HEK293 (cell line): Measurements from ENCODE around the gene DCTN5.

ENCODE experiments used
- CTCF ChIA-PET: fragments of 350-600 bp; formaldehyde crosslinking; extraction: SDS; loops from one replicate; lab custom pipeline; 2021; ENCODE audit warnings: antibody characterized with exemption; lab: Yijun Ruan, JAX
- POLR2A ChIA-PET: fragments of 300-600 bp; formaldehyde crosslinking; extraction: SDS; loops from one replicate; lab custom pipeline; 2020; ENCODE audit warnings: antibody characterized with exemption, inconsistent platforms; lab: Yijun Ruan, JAX
- H3K27ac ChIP-seq: fragments of 200-500 bp; sonication (Bioruptor generic); 2 replicates; pipeline ENCODE4 v1.5.1; 2014; ENCODE audit warnings: low read depth, low read length, control low read depth, inconsistent platforms; ENCODE audit errors: extremely low read depth
- H3K36me3 ChIP-seq, 2 experiments: fragments of 200-500 bp in 1 of 2; sonication (Bioruptor generic) in 1 of 2; 1 replicate in 1 of 2; 2 replicates in 1 of 2; pipeline ENCODE4 v1.5.1; 2014 to 2017; ENCODE audit warnings: inconsistent platforms in 2 of 2, low read length in 2 of 2; ENCODE audit not compliant: control insufficient read depth in 2 of 2, insufficient read depth in 1 of 2
- H3K4me1 ChIP-seq: fragments of 200-500 bp; sonication (Bioruptor generic); 2 replicates; pipeline ENCODE4 v1.5.1; 2014; ENCODE audit warnings: mild to moderate bottlenecking, low read length, inconsistent platforms; ENCODE audit not compliant: control insufficient read depth, insufficient read depth
- H3K4me3 ChIP-seq: 2 replicates; pipeline ENCODE4 v1.5.1; 2011; ENCODE audit warnings: low read depth, mild to moderate bottlenecking, control low read depth, low read length, moderate library complexity
- H3K9me3 ChIP-seq: fragments of 200-500 bp; sonication (Bioruptor generic); 2 replicates; pipeline ENCODE4 v1.5.1; 2014; ENCODE audit warnings: low read depth, low read length, inconsistent platforms; ENCODE audit not compliant: control insufficient read depth, insufficient read depth
- BCL11A ChIP-seq: fragments of 450-650 bp; formaldehyde crosslinking; IDR thresholded peaks from 2 replicates; pipeline ENCODE4 v1.5.1; 2016; ENCODE audit warnings: low read depth, missing biosample characterization, missing genetic modification characterization
- FEZF1 ChIP-seq: fragments of 450-650 bp; formaldehyde crosslinking; IDR thresholded peaks from 2 replicates; pipeline ENCODE4 v1.5.1; 2016; ENCODE audit warnings: missing biosample characterization, missing genetic modification characterization
- GLI4 ChIP-seq: fragments of 450-650 bp; formaldehyde crosslinking; IDR thresholded peaks from 2 replicates; pipeline ENCODE4 v1.5.1; 2016; ENCODE audit warnings: missing biosample characterization, missing genetic modification characterization
- HIC1 ChIP-seq: fragments of 450-650 bp; formaldehyde crosslinking; IDR thresholded peaks from 2 replicates; pipeline ENCODE4 v1.5.1; 2016; ENCODE audit warnings: missing biosample characterization, missing genetic modification characterization
- KLF8 ChIP-seq: fragments of 450-650 bp; formaldehyde crosslinking; IDR thresholded peaks from 2 replicates; pipeline ENCODE4 v1.5.1; 2016; ENCODE audit warnings: missing biosample characterization, missing genetic modification characterization
- OVOL3 ChIP-seq: fragments of 450-650 bp; formaldehyde crosslinking; IDR thresholded peaks from 2 replicates; pipeline ENCODE4 v1.5.1; 2016; ENCODE audit warnings: missing biosample characterization, missing genetic modification characterization
- REPIN1 ChIP-seq: fragments of 450-650 bp; formaldehyde crosslinking; IDR thresholded peaks from 2 replicates; pipeline ENCODE4 v1.5.1; 2017; ENCODE audit warnings: missing biosample characterization, missing genetic modification characterization, low read depth
- SCRT1 ChIP-seq: fragments of 450-650 bp; formaldehyde crosslinking; IDR thresholded peaks from 2 replicates; pipeline ENCODE4 v1.5.1; 2016; ENCODE audit warnings: missing biosample characterization, missing genetic modification characterization, borderline replicate concordance
- SP2 ChIP-seq: fragments of 450-650 bp; formaldehyde crosslinking; IDR thresholded peaks from 2 replicates; pipeline ENCODE4 v1.5.1; 2016; ENCODE audit warnings: missing biosample characterization, missing genetic modification characterization
- ZBTB48 ChIP-seq: fragments of 450-650 bp; formaldehyde crosslinking; IDR thresholded peaks from 2 replicates; pipeline ENCODE4 v1.5.1; 2016; ENCODE audit warnings: missing biosample characterization, missing genetic modification characterization
- ZNF16 ChIP-seq: fragments of 450-650 bp; formaldehyde crosslinking; IDR thresholded peaks from 2 replicates; pipeline ENCODE4 v1.5.1; 2016; ENCODE audit warnings: low read depth, missing biosample characterization, missing genetic modification characterization
- ZNF18 ChIP-seq: fragments of 450-650 bp; formaldehyde crosslinking; IDR thresholded peaks from 2 replicates; pipeline ENCODE4 v1.5.1; 2016; ENCODE audit warnings: missing biosample characterization, missing genetic modification characterization
- ZNF248 ChIP-seq: fragments of 450-650 bp; formaldehyde crosslinking; IDR thresholded peaks from 2 replicates; pipeline ENCODE4 v1.5.1; 2017; ENCODE audit warnings: missing biosample characterization, missing genetic modification characterization
- ZNF26 ChIP-seq: fragments of 450-650 bp; formaldehyde crosslinking; IDR thresholded peaks from 2 replicates; pipeline ENCODE4 v1.5.1; 2016; ENCODE audit warnings: missing biosample characterization, missing genetic modification characterization
- ZNF449 ChIP-seq: fragments of 450-650 bp; formaldehyde crosslinking; IDR thresholded peaks from 2 replicates; pipeline ENCODE4 v1.5.1; 2017; ENCODE audit warnings: missing biosample characterization, mild to moderate bottlenecking, missing genetic modification characterization, moderate library complexity
- ZNF510 ChIP-seq: fragments of 450-650 bp; formaldehyde crosslinking; IDR thresholded peaks from 2 replicates; pipeline ENCODE4 v1.5.1; 2018; ENCODE audit warnings: mild to moderate bottlenecking, missing genetic modification characterization, missing biosample characterization; ENCODE audit not compliant: insufficient replicate concordance
- ZNF555 ChIP-seq: fragments of 450-650 bp; formaldehyde crosslinking; conservative IDR thresholded peaks from 2 replicates; pipeline ENCODE4 v1.5.1; 2017; ENCODE audit warnings: missing biosample characterization, mild to moderate bottlenecking, missing genetic modification characterization, inconsistent platforms
- ZNF561 ChIP-seq: fragments of 450-650 bp; IDR thresholded peaks from 2 replicates; pipeline ENCODE4 v1.5.1; 2018; ENCODE audit warnings: missing biosample characterization, missing genetic modification characterization, borderline replicate concordance
- ZNF596 ChIP-seq: fragments of 450-650 bp; IDR thresholded peaks from 2 replicates; pipeline ENCODE4 v1.5.0; 2018; ENCODE audit warnings: missing biosample characterization, mild to moderate bottlenecking, missing genetic modification characterization, moderate library complexity
- ZNF600 ChIP-seq: fragments of 450-650 bp; formaldehyde crosslinking; IDR thresholded peaks from 2 replicates; pipeline ENCODE4 v1.5.1; 2016; ENCODE audit warnings: missing biosample characterization, missing genetic modification characterization
- ZNF624 ChIP-seq: fragments of 450-650 bp; formaldehyde crosslinking; IDR thresholded peaks from 2 replicates; pipeline ENCODE4 v1.5.1; 2017; ENCODE audit warnings: missing biosample characterization, missing genetic modification characterization
- ZSCAN23 ChIP-seq: fragments of 450-650 bp; formaldehyde crosslinking; IDR thresholded peaks from 2 replicates; pipeline ENCODE4 v1.5.1; 2016; ENCODE audit warnings: missing biosample characterization, missing genetic modification characterization
- ZSCAN30 ChIP-seq: fragments of 450-650 bp; IDR thresholded peaks from 2 replicates; pipeline ENCODE4 v1.5.1; 2018; ENCODE audit warnings: missing biosample characterization, mild to moderate bottlenecking, missing genetic modification characterization, moderate library complexity
- ZXDB ChIP-seq: fragments of 450-650 bp; formaldehyde crosslinking; IDR thresholded peaks from 2 replicates; pipeline ENCODE4 v1.5.1; 2016; ENCODE audit warnings: missing biosample characterization, missing genetic modification characterization

The DCTN5 gene

GRCh38 chr16:23597003-23597756 is 44.1 kb upstream of the DCTN5 start (continued):
- TF ChIP-seq ZNF561 (tag by site-specific recombination), result no peak
- no peak for TF ChIP-seq ZXDB
- TF ChIP-seq ZNF26, result no peak
- no peak for TF ChIP-seq ZNF248 (tag by site-specific recombination)
- no peak for TF ChIP-seq HIC1 (tag by site-specific recombination)
- TF ChIP-seq KLF8 (tag by site-specific recombination), result no peak
- no peak for TF ChIP-seq BCL11A (tag by site-specific recombination)
- TF ChIP-seq ZNF18 (tag by site-specific recombination), result no peak
- TF ChIP-seq ZNF600 (tag by site-specific recombination), result peak; percentile 43; the same call in 1 of the 2 replicates
- TF ChIP-seq FEZF1 (tag by site-specific recombination), result no peak
- TF ChIP-seq ZNF449 (tag by site-specific recombination), result no peak

- Histone ChIP-seq H3K4me3 (no peak overlapping the region), H3K27ac (no peak overlapping the region), H3K4me1 (no peaks in the 10 kb centered on the region), H3K9me3 (no peaks in the 10 kb centered on the region), H3K36me3 (peaks cover 16 to 49% of the 10 kb centered on the region in 2 experiments; a peak in 2 of 3 replicates)
- CTCF ChIA-PET, result interaction anchor here (0.7 to 1.0 kb wide), 2 partner anchors 10 to 26 kb away, joined by 3 to 5 read pairs; no protein-coding TSS in a partner anchor
- no peak for TF ChIP-seq ZNF624 (tag by site-specific recombination)
- no peak for TF ChIP-seq OVOL3 (tag by site-specific recombination)
- no peak for TF ChIP-seq REPIN1 (tag by site-specific recombination)
- no peak for TF ChIP-seq ZSCAN23 (tag by site-specific recombination)
- TF ChIP-seq ZNF596, result no peak
- no peak for TF ChIP-seq ZNF16 (tag by site-specific recombination)
- TF ChIP-seq GLI4 (tag by site-specific recombination), result no peak
- no peak for TF ChIP-seq ZNF555 (tag by site-specific recombination)
- TF ChIP-seq ZBTB48 (tag by site-specific recombination), result no peak
- no peak for TF ChIP-seq SCRT1
- no peak for TF ChIP-seq ZSCAN30
- no peak for TF ChIP-seq ZNF510
- no peak for TF ChIP-seq SP2
- POLR2A ChIA-PET, result interaction anchor here (0.6 kb wide), 1 partner anchor 21 kb away, joined by 3 read pairs; no protein-coding TSS in a partner anchor
Observed at GRCh38 chr16:23607726-23608125, 33.5 kb upstream of the DCTN5 start.
